Measurements from ENCODE around the gene CRYBA2.

Gene CRYBA2

DNA sequence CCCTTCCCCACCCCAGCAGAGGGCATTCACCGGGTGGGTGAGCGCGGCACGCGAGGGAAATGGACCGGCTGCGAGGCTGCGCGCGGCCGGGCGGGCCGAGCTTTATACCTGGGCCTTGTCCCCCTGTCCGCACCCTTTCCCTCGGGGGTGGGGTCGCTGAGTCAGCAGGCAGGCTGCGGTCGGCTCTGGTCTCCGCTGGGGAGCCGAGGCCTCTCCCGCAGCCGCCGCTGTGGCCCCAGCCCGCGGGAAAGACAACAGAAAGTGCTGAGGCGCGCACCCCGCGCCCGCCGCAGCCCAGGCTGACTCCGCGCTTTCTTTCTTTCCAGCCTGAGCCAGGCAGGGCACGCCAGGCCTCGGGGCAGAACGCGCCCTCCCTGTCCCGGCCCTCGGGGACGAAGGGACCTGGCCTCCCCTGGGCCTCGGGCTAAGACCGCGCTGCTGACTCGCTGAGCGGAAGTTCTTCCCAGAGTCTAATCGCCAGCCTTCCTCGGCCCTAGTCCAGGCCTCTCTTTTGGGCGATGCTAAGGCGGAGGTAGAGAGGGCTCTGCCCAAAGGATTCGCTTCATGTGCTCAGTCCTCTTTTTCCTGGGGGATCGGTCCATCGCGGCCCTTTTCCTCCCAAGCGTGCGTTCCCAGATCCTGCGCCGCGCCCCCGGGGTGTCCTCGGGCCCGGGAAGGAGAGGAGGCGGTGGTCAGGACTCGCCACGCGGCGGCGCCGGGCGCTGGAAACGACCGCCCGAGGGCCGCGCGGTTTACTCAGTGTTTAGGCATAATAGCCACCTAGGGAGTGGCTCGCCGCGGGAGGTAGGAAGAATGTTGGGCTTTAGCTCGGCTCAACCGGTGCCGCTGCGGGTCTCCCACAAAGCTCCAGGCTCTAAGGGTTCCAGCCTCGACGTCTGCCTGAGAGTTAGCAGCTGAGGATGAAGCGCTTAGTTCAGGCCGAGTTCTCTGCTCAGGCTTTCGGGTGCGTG is at the start of gene CRYBA2:
Gene CRYBA2 (minus strand): TSS at position 78 of the 971 bp plus-strand sequence. CDS start 246 bp downstream, outside the sequence.
- no peak for DNase-seq (ENCODE audit: low read depth, low spot score)

GRCh38 chr2:219042750-219043149 is 49.5 kb upstream of the CRYBA2 start:
- no peak for DNase-seq (ENCODE audit: low read depth, low spot score)

DNA sequence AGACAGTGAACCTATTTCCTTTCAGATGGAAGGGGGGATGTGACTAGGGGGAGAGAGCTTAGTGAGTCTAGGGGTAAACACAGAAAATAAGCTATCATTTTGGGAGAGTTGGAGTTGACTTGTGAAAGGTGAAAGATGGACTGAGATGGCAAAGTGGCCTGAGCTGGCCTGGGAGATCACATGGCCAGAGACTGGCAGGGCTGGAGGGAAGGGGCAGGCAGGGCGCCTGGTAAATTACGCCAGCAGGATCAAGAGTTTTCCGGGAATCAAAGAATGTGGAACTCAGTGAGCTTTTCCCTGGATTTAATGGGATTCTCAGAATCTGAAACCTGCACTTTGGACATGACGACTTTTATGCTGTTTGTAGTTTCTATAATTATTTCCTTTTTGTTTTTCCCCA is 48.9 kb upstream of the CRYBA2 start:
- no peak for DNase-seq (ENCODE audit: low read depth, low spot score)

DNA sequence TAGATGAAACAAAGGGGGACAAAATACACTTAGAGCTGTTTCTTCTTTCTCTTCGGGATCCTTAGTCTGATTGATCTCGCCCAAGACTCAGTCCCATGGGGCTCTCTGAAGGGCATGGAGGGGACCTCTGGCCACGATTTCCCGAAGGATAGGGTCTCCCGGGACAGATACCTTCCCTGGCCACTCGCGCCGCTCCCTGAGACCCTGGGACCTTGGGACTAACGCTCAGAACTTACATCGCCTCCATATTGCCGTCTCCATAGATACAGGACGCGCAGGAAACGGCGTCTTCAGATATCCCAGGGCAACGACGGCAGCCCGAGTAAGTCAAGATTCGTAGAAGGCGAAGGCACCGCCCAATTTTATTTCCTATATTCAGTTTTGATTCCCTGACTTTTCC is 48.0 kb upstream of the CRYBA2 start, which contains the start of gene CFAP65:
Gene CFAP65 (minus strand): TSS at position 265 of the 400 bp plus-strand sequence. CDS start 2,468 bp downstream, outside the sequence.
- DNase-seq (ENCODE audit: low read depth, low spot score) = no peak

DNA sequence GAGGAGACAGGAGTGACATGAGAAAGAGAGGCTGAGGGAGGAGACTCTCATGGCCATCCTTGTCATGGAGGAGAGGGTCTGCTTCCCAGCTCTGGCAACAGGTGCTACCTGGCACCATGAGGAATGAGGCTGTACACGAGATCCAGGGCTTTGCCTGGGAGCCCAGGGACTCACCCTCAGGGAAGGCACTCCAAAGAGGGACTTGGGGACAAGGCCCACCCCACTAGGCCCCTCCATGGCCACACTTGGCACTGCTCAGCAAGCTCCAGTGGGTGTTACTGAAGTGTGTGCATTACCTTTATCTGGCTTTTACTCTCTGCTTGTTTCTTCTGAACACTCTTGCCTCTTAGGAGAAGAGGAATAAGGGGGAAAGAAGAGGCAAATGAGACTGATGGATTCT is 45.4 kb upstream of the CRYBA2 start:
- no peak for DNase-seq (ENCODE audit: low read depth, low spot score)

- no peak for DNase-seq (ENCODE audit: low read depth, low spot score)
Observed at GRCh38 chr2:219037783-219038499, 44.7 kb upstream of the CRYBA2 start.

DNA sequence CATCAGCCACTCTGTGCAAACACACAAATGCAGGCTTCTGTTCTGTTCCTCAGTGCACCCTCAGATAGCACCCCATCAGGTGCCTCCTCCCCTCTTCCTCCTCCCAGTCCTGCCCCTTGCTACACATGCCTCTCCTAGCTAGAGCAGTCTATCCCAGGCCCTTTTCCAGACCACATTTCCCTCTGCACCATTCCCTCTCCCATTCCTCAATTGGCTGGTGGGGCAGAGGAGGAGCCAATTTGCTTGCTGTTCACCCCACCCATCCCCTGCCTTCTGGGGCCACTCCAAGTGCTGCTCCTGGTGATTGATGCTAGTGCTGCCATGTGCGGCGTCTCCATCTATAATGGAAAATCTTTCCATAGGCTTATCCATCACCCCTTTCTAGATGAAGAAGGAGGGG is 42.7 kb upstream of the CRYBA2 start:
- no peak for DNase-seq (ENCODE audit: low read depth, low spot score)

GRCh38 chr2:219034823-219035222 is 41.6 kb upstream of the CRYBA2 start:
- DNase-seq (ENCODE audit: low read depth, low spot score) = no peak

- no peak for DNase-seq (ENCODE audit: low read depth, low spot score)
Observed at GRCh38 chr2:219032051-219032745, 39.0 kb upstream of the CRYBA2 start.

- no peak for DNase-seq (ENCODE audit: low read depth, low spot score)
Observed at GRCh38 chr2:219031005-219031738, 38.0 kb upstream of the CRYBA2 start.

DNA sequence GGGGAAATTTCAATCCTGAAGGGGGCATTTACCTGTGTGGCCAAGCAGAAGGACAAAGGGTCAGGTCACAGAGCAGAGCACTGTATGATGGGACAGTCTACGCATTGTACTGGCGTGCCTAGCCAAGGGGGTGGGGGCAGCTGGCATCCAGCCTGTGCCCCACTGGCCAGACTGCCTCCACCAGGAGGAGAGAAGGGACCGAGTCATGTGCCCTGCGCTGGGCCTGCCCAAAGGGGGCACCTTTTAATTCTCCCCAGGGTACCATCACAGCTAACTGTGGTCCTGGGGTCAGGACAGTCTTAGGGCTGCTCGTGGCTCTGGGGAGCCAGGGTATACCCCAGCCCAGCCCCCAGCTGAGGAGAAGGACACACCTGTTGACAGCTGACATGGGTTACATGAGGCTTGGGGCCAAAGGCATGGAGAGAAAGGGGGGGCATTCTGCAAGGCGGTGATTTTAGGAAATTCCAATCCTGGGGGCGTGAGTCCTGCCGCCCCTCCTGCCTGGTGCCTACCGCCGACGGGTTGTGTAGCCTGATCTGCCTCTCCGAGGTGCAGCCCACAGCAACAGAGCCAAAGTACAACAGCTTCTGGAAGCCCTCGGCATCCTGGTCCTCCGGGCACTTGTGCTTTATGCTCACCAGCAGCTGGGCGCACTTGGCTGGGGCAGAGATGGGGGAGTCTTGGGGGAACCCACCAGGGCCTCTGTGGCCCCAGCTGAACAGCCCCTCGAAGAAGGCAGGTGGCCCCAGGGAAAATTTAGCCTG is 37.1 kb upstream of the CRYBA2 start:
- no peak for DNase-seq (ENCODE audit: low read depth, low spot score)

- DNase-seq (ENCODE audit: low read depth, low spot score) = no peak
Observed at GRCh38 chr2:219029829-219030165, 36.6 kb upstream of the CRYBA2 start.

DNA sequence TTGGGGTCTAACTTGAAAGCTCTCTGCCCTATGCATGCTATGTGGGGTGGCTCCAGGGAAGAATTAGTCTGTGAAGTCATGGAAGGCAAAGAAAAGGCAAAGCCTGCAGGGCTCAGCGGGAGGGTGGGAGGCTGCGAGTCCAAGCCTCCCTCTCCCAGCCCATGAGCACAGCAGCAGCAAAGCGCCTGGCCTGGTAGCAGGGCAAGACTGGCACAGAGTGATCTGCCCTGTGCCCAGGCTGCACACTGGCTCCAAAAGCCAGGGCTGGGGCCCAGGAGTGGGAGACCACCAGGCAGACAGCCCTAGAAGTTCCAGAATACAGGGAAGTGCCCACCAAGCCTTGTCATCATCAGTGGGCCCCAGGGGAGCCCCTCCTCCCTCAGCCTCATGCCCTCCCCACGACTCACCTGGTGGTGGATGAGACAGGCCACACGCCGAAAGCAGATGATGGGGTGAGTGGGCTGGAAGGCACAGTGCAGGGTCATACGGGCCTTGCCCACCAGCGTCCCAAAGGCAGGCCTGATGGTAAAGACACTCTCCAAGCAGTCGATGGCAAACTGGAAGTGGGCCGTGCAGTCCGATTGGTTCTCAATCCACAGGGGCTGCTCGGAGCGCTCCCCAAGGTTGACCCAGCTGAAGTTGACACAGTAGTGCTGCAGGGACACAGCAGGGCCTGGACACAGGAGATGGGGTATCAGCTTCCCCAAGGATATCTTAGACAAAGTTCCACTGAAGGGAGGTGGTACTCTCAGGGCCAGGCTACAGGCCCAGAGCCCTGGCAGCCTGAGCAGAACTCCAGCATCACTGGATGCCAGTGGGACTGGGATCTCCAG is 36.0 kb upstream of the CRYBA2 start:
- DNase-seq (ENCODE audit: low read depth, low spot score) = no peak

- no peak for DNase-seq (ENCODE audit: low read depth, low spot score)
Observed at GRCh38 chr2:219028141-219028540, 34.9 kb upstream of the CRYBA2 start.

DNA sequence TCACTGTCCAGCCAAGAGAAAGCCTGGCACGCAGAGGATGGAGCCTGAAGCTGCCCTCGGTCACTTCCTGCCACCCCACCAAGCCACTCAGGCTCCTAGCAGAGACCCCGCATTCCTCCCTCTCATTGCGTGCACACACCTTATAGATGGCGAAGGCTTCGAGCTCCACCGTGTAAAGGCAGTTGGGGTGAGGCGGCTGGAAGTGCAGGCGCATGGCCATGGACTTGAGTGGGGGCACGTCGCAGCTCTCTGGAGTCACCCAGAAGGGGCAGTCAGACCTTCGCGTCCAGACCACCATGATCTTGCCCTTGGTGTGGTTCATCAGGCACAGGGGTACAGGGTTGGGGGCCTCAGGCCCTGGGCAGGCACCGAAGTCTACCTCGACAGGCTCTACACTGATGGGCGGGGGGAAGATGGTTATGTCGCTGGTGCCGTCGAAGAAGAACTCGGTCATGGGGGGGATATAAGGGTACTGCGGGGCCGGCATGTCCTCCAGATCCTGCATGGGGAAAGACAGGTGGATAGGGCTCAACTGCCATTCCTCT is 34.4 kb upstream of the CRYBA2 start:
- no peak for DNase-seq (ENCODE audit: low read depth, low spot score)

- no peak for DNase-seq (ENCODE audit: low read depth, low spot score)
Observed at GRCh38 chr2:219026946-219027345, 33.7 kb upstream of the CRYBA2 start.

GRCh38 chr2:219025637-219026585 is 32.7 kb upstream of the CRYBA2 start:
- DNase-seq (ENCODE audit: low read depth, low spot score) = no peak

DNA sequence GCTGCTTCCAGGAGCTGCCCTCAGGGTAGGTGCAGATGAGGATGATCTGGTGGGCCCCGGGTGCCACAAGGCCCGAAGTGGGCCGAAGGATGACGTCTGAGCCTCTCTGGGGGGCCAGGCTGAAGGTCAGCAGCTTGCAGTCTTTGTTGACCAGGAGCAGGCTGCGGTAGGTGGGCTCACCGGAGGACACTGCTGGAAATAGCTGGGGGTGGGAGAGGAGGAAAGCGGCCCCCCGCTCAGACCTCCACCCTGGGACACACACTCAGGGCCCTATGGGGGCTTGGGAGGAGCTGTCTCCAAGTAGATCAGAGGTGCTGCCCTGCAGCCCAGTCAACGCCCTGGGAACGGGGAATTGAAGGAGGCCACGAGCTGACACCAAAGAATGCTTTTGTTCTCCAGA is 30.8 kb upstream of the CRYBA2 start:
- DNase-seq (ENCODE audit: low read depth, low spot score) = no peak
